ENCODE results near the gene SAMD4B. TPM values are rescaled to one million over a fixed set of nuclear protein-coding genes. Genes with fewer than 3 reads are reported as not detected.

SAMD4B gene
- total RNA-seq, 1 experiment from 2014 or later, result 80.4 TPM

GRCh38 chr19:39401070-39401548, 58.9 kb downstream of the SAMD4B start:
- Histone ChIP-seq H3K9ac (ENCODE audit: low read length) (no peak overlapping the region), H2AFZ (ENCODE audit: low read length) (no peak overlapping the region), H3K4me3 (ENCODE audit: low read length) (no peak overlapping the region), H3F3A (ENCODE audit: low read length, unreplicated experiment) (no peaks in the 10 kb centered on the region), H3K9me2 (replicated peaks; ENCODE audit: low read length) (no peaks in the 10 kb centered on the region), H3K27ac (ENCODE audit: low read length) (peak overlapping the region; percentile 97; the same call in 1 of the 2 replicates), H3K27me3 (ENCODE audit: low read length) (no peaks in the 10 kb centered on the region), H4K20me1 (ENCODE audit: low read length) (no peaks in the 10 kb centered on the region), H3K4me2 (ENCODE audit: low read length) (no peak overlapping the region), H3K9me3 (ENCODE audit: low read length) (no peaks in the 10 kb centered on the region), H3K36me3 (ENCODE audit: low read depth, low read length) (no peaks in the 10 kb centered on the region), H3K4me1 (ENCODE audit: insufficient read depth, low read length) (peaks cover 45% of the 10 kb centered on the region), H3K79me2 (ENCODE audit: low read length) (no peaks in the 10 kb centered on the region)
- ChIA-PET POLR2A (ENCODE audit: unreplicated experiment) (no interaction called here), CTCF (no interaction called here)
- intact Hi-C loops (cut with micrococcal nuclease), result no loop called here
- ATAC-seq (no peak), DNase-seq (no peak)
- no peak for TF ChIP-seq CTCF (conservative IDR thresholded peaks at IDR 0.05; ENCODE audit: low read depth, low read length)
- TF ChIP-seq EZH2phosphoT487 (IDR thresholded peaks at IDR 0.05; ENCODE audit: borderline replicate concordance, low read length), result no peak
- TF ChIP-seq EZH2 (IDR thresholded peaks at IDR 0.05; ENCODE audit: low read length, unreplicated experiment), result no peak
- BruUV-seq (replicated peaks), result no TSS peak

GRCh38 chr19:39401549-39402345, 59.5 kb downstream of the SAMD4B start:
- peak; percentile 76 for DNase-seq
- ChIA-PET POLR2A (ENCODE audit: unreplicated experiment) (interaction anchor here (0.8 kb wide), 1 partner anchor 11 kb away, joined by 4 read pairs; the partner anchor contains the start of genes MED29 and PAF1), CTCF (interaction anchor here (1.0 kb wide), 1 partner anchor 10 kb away, joined by 3 read pairs; no protein-coding TSS in a partner anchor)
- TF ChIP-seq EZH2phosphoT487 (IDR thresholded peaks at IDR 0.05; ENCODE audit: borderline replicate concordance, low read length) (no peak), EZH2 (IDR thresholded peaks at IDR 0.05; ENCODE audit: low read length, unreplicated experiment) (no peak), CTCF (conservative IDR thresholded peaks at IDR 0.05; ENCODE audit: low read depth, low read length) (no peak)
- H3K36me3 ChIP-seq (ENCODE audit: low read depth, low read length), result no peaks in the 10 kb centered on the region
- H2AFZ ChIP-seq (ENCODE audit: low read length), result 0 out of 2 replicates have a peak overlapping the region, but pooled peaks have one; percentile 54
- H3K79me2 ChIP-seq (ENCODE audit: low read length), result peaks cover under 1% of the 10 kb centered on the region
- peak; percentile 39 for ATAC-seq
- no peaks in the 10 kb centered on the region for H3K27me3 ChIP-seq (ENCODE audit: low read length)
- peak overlapping the region; percentile 92 for H3K9ac ChIP-seq (ENCODE audit: low read length)
- H3K4me2 ChIP-seq (ENCODE audit: low read length), result peak overlapping the region; percentile 95
- no peaks in the 10 kb centered on the region for H3F3A ChIP-seq (ENCODE audit: low read length, unreplicated experiment)
- H4K20me1 ChIP-seq (ENCODE audit: low read length), result 0 out of 2 replicates have a peak, but pooled peaks cover under 1% of the 10 kb centered on the region
- H3K9me2 ChIP-seq (replicated peaks; ENCODE audit: low read length), result no peaks in the 10 kb centered on the region
- H3K4me3 ChIP-seq (ENCODE audit: low read length), result peak overlapping the region; percentile 66; the same call in 1 of the 2 replicates
- no peaks in the 10 kb centered on the region for H3K9me3 ChIP-seq (ENCODE audit: low read length)
- peak overlapping the region; percentile 97 for H3K27ac ChIP-seq (ENCODE audit: low read length)
- BruUV-seq (replicated peaks), result TSS peak; percentile 21
- intact Hi-C loops (cut with micrococcal nuclease), result no loop called here
- peaks cover 48% of the 10 kb centered on the region for H3K4me1 ChIP-seq (ENCODE audit: insufficient read depth, low read length)

Measured in PC-3 (cell line).